BLaER1 treated with 17β-estradiol and CSF1 and Interleukin-3, amounts not matched to agents 10 nM and 100 nM (cell line): Measurements from ENCODE around the gene ADGRV1.
"Not testable (repeated sequence)": the region's sequence is repeated elsewhere in the genome, so short reads cannot be mapped to it uniquely, and the experiment has no call there.

Source experiments
- H3K27ac ChIP-seq, 11 experiments: shearing (Covaris generic); formaldehyde crosslinking; 2 replicates each; pipeline ENCODE4 v1.8.1; 2022
- H3K27me3 ChIP-seq, 11 experiments: shearing (Covaris generic); formaldehyde crosslinking; 2 replicates each; pipeline ENCODE4 v1.8.1; 2022
- H3K36me3 ChIP-seq, 11 experiments: shearing (Covaris generic); formaldehyde crosslinking; 2 replicates each; pipeline ENCODE4 v1.8.1; 2022
- H3K4me1 ChIP-seq, 10 experiments: shearing (Covaris generic); formaldehyde crosslinking; 2 replicates each; pipeline ENCODE4 v1.8.1; 2022
- H3K4me2 ChIP-seq, 11 experiments: shearing (Covaris generic); formaldehyde crosslinking; 2 replicates each; pipeline ENCODE4 v1.8.1; 2022
- H3K4me3 ChIP-seq, 10 experiments: shearing (Covaris generic); formaldehyde crosslinking; 2 replicates each; pipeline ENCODE4 v1.8.1; 2022
- H3K9ac ChIP-seq, 11 experiments: shearing (Covaris generic); formaldehyde crosslinking; 2 replicates each; pipeline ENCODE4 v1.8.1; 2022
- H3K9me3 ChIP-seq, 11 experiments: shearing (Covaris generic); formaldehyde crosslinking; replicated peaks in 1 of 11; 2 replicates each; pipeline ENCODE4 v1.8.1; 2022
- H4K20me1 ChIP-seq, 11 experiments: shearing (Covaris generic); formaldehyde crosslinking; 2 replicates each; pipeline ENCODE4 v1.8.1; 2022
- Cebpa-rat ChIP-seq, 11 experiments: shearing (Covaris generic); IDR thresholded peaks; 2 replicates each; pipeline ENCODE4 v1.8.1; 2022

The ADGRV1 gene

GRCh38 chr5:91031402-91031752 lies 472.8 kb downstream of the ADGRV1 start:
- no peaks in the 10 kb centered on the region for H3K9me3 ChIP-seq
- no peak overlapping the region for H3K9ac ChIP-seq
- H3K4me3 ChIP-seq, result no peak overlapping the region
- H3K4me1 ChIP-seq, result 0 out of 20 replicates have a peak, but pooled peaks cover 0 to 6% (median 0%) of the 10 kb centered on the region in 10 experiments
- no peaks in the 10 kb centered on the region for H3K27me3 ChIP-seq
- no peak overlapping the region for H3K27ac ChIP-seq
- no peak for TF ChIP-seq Cebpa-rat (IDR thresholded peaks at IDR 0.05)
- H3K36me3 ChIP-seq, result no peaks in the 10 kb centered on the region
- no peaks in the 10 kb centered on the region for H4K20me1 ChIP-seq
- no peak overlapping the region for H3K4me2 ChIP-seq

DNA sequence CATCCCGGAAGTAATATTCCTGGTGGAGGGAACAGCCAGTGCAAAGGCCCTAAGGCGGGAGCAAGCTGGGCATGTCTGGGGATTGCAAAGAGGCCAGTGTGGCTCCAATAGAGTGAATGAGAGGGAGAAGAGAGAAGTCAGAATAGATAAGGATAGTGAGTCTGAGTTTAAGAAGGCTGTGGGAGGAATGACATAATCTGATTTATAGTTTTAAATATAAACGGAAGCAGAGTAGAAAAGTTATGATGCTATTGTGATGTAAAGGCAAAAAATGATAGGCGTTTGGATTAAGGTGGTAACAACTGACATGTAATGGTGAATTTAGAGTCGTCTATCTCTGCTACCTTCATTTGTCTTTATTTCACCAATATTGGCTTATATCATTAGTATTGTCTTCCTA lies 473.5 kb downstream of the ADGRV1 start:
- Histone ChIP-seq H3K36me3 (no peaks in the 10 kb centered on the region), H3K4me1 (0 out of 20 replicates have a peak, but pooled peaks cover 0 to 6% (median 0%) of the 10 kb centered on the region in 10 experiments), H3K27ac (no peak overlapping the region), H4K20me1 (no peaks in the 10 kb centered on the region), H3K9ac (no peak overlapping the region), H3K9me3 (no peaks in the 10 kb centered on the region), H3K27me3 (no peaks in the 10 kb centered on the region), H3K4me3 (no peak overlapping the region), H3K4me2 (no peak overlapping the region)
- TF ChIP-seq Cebpa-rat (IDR thresholded peaks at IDR 0.05), result no peak

- Histone ChIP-seq H3K4me3 (no peak overlapping the region), H3K27me3 (no peaks in the 10 kb centered on the region), H3K27ac (no peak overlapping the region), H3K9me3 (no peaks in the 10 kb centered on the region), H3K36me3 (no peaks in the 10 kb centered on the region), H4K20me1 (no peaks in the 10 kb centered on the region), H3K4me1 (0 out of 20 replicates have a peak, but pooled peaks cover 0 to 6% (median 0%) of the 10 kb centered on the region in 10 experiments), H3K4me2 (no peak overlapping the region), H3K9ac (no peak overlapping the region)
- no peak for TF ChIP-seq Cebpa-rat (IDR thresholded peaks at IDR 0.05)
Observed at GRCh38 chr5:91033370-91033769, 474.8 kb downstream of the ADGRV1 start.

- Histone ChIP-seq H3K9me3 (no peaks in the 10 kb centered on the region), H3K36me3 (no peaks in the 10 kb centered on the region), H3K27ac (no peak overlapping the region), H3K27me3 (no peaks in the 10 kb centered on the region), H3K4me2 (no peak overlapping the region), H3K4me3 (no peak overlapping the region), H4K20me1 (no peaks in the 10 kb centered on the region), H3K9ac (no peak overlapping the region), H3K4me1 (peaks cover 0 to 16% (median 0%) of the 10 kb centered on the region in 10 experiments; a peak in 3 of 20 replicates)
- no peak for TF ChIP-seq Cebpa-rat (IDR thresholded peaks at IDR 0.05)
Observed at GRCh38 chr5:91038180-91038808, 479.7 kb downstream of the ADGRV1 start.

DNA sequence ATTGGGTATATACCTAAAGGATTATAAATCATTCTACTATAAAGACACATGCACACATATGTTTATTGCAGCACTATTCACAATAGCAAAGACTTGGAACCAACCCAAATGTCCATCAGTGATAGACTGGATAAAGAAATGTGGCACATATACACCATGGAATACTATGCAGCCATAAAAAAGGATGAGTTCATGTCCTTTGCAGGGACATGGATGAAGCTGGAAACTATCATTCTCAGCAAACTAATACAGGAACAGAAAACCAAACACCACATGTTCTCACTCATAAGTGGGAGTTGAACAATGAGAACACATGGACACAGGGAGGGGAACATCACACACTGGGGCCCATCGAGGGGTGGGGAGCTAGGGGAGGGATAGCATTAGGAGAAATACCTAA lies 482.5 kb downstream of the ADGRV1 start:
- not testable (repeated sequence) for H3K9ac ChIP-seq, H3K36me3 ChIP-seq, H3K27me3 ChIP-seq, H3K27ac ChIP-seq, H3K4me3 ChIP-seq, H3K9me3 ChIP-seq, H4K20me1 ChIP-seq, H3K4me2 ChIP-seq
- peaks cover 0 to 18% (median 0%) of the 10 kb centered on the region in 10 experiments; a peak in 3 of 20 replicates for H3K4me1 ChIP-seq

DNA sequence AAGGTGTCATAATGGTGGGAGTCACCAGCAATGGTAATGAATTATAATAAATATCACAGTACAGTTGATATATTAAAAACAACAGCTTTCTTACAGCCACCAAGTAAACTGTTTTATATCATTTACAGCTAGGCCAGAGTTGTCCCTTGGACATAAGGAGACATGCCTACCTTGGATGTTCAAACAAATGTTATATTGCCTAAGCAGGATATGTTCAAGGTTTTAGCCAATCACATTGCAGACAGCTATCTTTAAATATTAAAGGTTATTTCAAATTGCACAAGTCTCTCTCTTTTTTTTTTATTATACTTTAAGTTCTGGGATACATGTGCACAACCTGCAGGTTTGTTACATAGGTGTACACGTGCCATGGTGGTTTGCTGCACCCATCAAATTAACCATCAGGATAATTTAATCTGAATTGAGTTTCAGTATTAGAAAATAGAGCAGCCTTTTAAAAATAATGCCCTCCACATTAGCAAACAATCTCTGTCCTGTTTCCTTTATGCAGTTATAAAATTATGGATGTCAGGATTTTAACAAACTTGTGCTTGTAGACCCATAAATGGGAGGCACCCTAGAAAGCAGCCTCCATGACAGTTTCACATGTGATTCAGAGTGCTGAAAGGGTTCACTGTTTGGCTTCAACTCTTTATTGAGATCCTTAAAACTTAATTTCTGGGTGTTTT lies 483.8 kb downstream of the ADGRV1 start:
- no peak for TF ChIP-seq Cebpa-rat (IDR thresholded peaks at IDR 0.05)
- Histone ChIP-seq H3K9ac (no peak overlapping the region), H4K20me1 (no peaks in the 10 kb centered on the region), H3K27me3 (no peaks in the 10 kb centered on the region), H3K36me3 (no peaks in the 10 kb centered on the region), H3K4me3 (no peak overlapping the region), H3K4me2 (peak overlapping the region in 2 of 11 experiments; percentile 42 to 58; a peak in 2 of 22 replicates), H3K27ac (no peak overlapping the region), H3K9me3 (no peaks in the 10 kb centered on the region), H3K4me1 (peaks cover 0 to 18% (median 0%) of the 10 kb centered on the region in 10 experiments; a peak in 3 of 20 replicates)

DNA sequence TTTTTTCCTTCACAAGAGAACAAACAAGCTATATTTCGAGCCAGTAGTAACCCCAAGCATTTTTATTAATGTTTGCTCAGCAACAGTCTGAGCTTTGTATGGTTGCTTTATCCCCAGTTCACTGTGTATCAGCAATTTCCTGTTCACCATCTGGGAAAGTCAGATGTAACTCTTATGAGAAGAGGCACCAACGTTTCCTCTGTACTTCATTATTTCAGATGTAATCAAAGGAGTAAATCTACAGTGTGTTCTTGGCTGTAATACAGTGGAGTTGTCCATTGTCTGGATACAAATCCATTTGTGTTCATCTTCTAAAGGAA lies 484.3 kb downstream of the ADGRV1 start:
- Histone ChIP-seq H3K27ac (no peak overlapping the region), H3K9ac (no peak overlapping the region), H3K4me1 (peaks cover 0 to 18% (median 0%) of the 10 kb centered on the region in 10 experiments; a peak in 3 of 20 replicates), H3K27me3 (no peaks in the 10 kb centered on the region), H3K4me3 (no peak overlapping the region), H3K9me3 (no peaks in the 10 kb centered on the region), H3K36me3 (no peaks in the 10 kb centered on the region), H3K4me2 (peak overlapping the region in 2 of 11 experiments; percentile 42 to 58; a peak in 2 of 22 replicates), H4K20me1 (no peaks in the 10 kb centered on the region)
- TF ChIP-seq Cebpa-rat (IDR thresholded peaks at IDR 0.05), result no peak

DNA sequence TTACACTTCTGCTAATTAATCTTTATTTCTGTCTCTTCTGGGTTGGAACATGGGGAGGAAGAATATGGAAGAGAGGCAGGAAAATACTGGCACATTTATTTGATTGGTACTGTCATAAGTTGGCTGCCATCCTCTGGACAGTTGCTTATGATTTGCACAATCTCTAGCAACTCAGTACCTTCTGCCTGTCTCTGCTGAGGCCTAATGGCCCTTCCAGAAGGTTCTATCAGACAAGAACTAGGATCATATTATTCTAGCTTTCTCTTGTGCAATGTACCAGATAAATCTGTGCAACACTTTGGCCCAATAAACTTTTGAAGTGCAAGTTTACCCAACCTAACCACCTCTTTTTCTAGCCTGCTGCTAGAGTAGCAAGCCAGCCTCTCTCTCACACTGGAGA lies 489.5 kb downstream of the ADGRV1 start:
- Histone ChIP-seq H3K4me1 (peaks cover 0 to 15% (median 8%) of the 10 kb centered on the region in 10 experiments; a peak in 12 of 20 replicates), H3K9ac (no peak overlapping the region), H3K4me2 (no peak overlapping the region), H3K27me3 (no peaks in the 10 kb centered on the region), H3K36me3 (no peaks in the 10 kb centered on the region), H3K4me3 (no peak overlapping the region), H3K9me3 (no peaks in the 10 kb centered on the region), H4K20me1 (no peaks in the 10 kb centered on the region), H3K27ac (no peak overlapping the region)
- TF ChIP-seq Cebpa-rat (IDR thresholded peaks at IDR 0.05), result no peak

DNA sequence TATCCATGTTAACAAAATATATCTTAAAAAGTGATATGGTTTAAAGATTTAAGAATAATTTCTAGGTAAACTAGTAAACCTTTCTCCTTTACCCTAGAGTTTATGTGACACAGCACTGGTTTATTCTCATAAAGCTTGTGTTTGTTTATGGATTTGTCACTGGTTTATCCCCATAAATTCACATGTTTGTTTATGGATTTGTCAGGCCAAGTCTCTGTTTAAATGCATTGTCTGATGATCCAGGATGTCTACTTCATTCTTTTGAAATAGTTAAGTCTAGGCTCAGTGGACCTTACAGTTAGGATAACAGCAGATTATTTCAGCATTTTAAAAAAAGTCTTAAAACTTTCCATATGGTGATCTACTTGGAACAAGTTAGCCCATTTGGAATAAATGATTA lies 490.5 kb downstream of the ADGRV1 start:
- H3K36me3 ChIP-seq, result no peaks in the 10 kb centered on the region
- H3K27ac ChIP-seq, result no peak overlapping the region
- no peak overlapping the region for H3K9ac ChIP-seq
- H3K9me3 ChIP-seq, result no peaks in the 10 kb centered on the region
- no peak overlapping the region for H3K4me3 ChIP-seq
- TF ChIP-seq Cebpa-rat (IDR thresholded peaks at IDR 0.05), result no peak
- H3K4me1 ChIP-seq, result peaks cover 0 to 21% (median 18%) of the 10 kb centered on the region in 10 experiments; a peak in 14 of 20 replicates
- no peaks in the 10 kb centered on the region for H4K20me1 ChIP-seq
- H3K4me2 ChIP-seq, result no peak overlapping the region
- H3K27me3 ChIP-seq, result no peaks in the 10 kb centered on the region

DNA sequence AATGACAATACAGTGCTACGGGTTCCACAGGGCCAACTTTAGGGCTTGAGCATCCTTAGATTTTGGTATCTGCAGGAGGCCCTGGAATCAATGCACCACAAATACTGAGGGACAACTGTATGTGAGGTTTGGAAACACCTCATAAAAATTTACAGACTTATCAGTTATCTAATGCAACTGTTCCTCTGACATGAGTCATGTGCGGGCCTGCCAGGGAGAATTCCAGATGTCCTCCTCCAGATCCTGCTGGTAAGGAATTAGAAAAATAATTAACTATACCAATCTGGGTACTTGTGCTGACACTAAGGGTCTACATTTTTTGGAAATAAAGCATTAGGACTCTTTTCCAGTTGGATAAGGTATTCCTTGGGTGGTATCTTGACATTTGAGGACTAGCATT lies 491.2 kb downstream of the ADGRV1 start:
- no peak overlapping the region for H3K4me2 ChIP-seq
- no peaks in the 10 kb centered on the region for H3K36me3 ChIP-seq
- H4K20me1 ChIP-seq, result no peaks in the 10 kb centered on the region
- TF ChIP-seq Cebpa-rat (IDR thresholded peaks at IDR 0.05), result no peak
- peaks cover 0 to 28% (median 19%) of the 10 kb centered on the region in 10 experiments; a peak in 14 of 20 replicates for H3K4me1 ChIP-seq
- H3K27ac ChIP-seq, result no peak overlapping the region
- no peak overlapping the region for H3K4me3 ChIP-seq
- H3K9ac ChIP-seq, result no peak overlapping the region
- no peaks in the 10 kb centered on the region for H3K27me3 ChIP-seq
- no peaks in the 10 kb centered on the region for H3K9me3 ChIP-seq

DNA sequence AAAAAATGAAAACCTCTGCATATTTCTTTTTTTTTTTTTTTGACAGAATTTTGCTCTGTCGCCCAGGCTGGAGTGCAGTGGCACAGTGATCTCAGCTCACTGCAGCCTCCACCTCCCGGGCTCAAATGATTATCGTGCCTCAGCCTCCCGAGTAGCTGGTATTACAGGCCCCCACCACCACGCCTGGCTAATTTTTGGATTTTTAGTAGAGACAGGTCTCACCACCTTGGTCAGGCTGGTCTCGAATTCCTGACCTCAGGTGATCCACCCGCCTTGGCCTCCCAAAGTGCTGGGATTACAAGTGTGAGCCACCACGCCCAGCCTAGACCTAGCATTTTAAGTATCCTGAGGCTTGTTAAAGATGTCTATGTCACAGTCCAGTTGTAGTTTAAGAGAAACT lies 493.8 kb downstream of the ADGRV1 start:
- Histone ChIP-seq H3K4me2 (peak overlapping the region in 7 of 11 experiments; percentile 49 to 75 (median 64); a peak in 13 of 22 replicates), H3K4me1 (peaks cover 0 to 31% (median 19%) of the 10 kb centered on the region in 10 experiments; a peak in 14 of 20 replicates), H3K27ac (peak overlapping the region in 10 of 11 experiments; percentile 3 to 71 (median 58); a peak in 17 of 22 replicates)
- H3K9me3 ChIP-seq, H3K4me3 ChIP-seq, H4K20me1 ChIP-seq, H3K9ac ChIP-seq, H3K36me3 ChIP-seq, H3K27me3 ChIP-seq: not testable (repeated sequence)
